Mesendoderm (in vitro differentiated cells): ENCODE measurements around the gene DEFB108B.
A peak's percentile ranks its signal among the peaks of the same experiment; 100 is the strongest.
"Not testable (repeated sequence)": the region's sequence is repeated elsewhere in the genome, so short reads cannot be mapped to it uniquely, and the experiment has no call there.

Experiments
- DNase-seq: peaks from one replicate; pipeline ENCODE4 v3.0.0; 2013
- H2AK5ac ChIP-seq: 2 replicates; pipeline ENCODE4 v1.6.1; 2013; ENCODE audit warnings: low read length, inconsistent platforms
- H2BK120ac ChIP-seq: 2 replicates; pipeline ENCODE4 v1.6.1; 2013; ENCODE audit warnings: low read depth, mild to moderate bottlenecking, low read length, moderate library complexity, mixed read lengths
- H2BK15ac ChIP-seq: replicated peaks from 2 replicates; pipeline ENCODE4 v1.6.1; 2013; ENCODE audit warnings: low read depth, mild to moderate bottlenecking, moderate library complexity
- H2BK5ac ChIP-seq: 2 replicates; pipeline ENCODE4 v1.6.1; 2013; ENCODE audit warnings: low read length, inconsistent platforms
- H3K18ac ChIP-seq: 2 replicates; pipeline ENCODE4 v1.6.1; 2013; ENCODE audit warnings: mild to moderate bottlenecking, low read length, mixed read lengths
- H3K23ac ChIP-seq: one replicate; pipeline ENCODE4 v1.6.1; 2013; ENCODE audit warnings: low read length
- H3K27ac ChIP-seq: 2 replicates; pipeline ENCODE4 v1.5.1; 2013; ENCODE audit warnings: low read depth, mild to moderate bottlenecking, inconsistent platforms, low read length, moderate library complexity
- H3K27me3 ChIP-seq: 2 replicates; pipeline ENCODE4 v1.6.1; 2013; ENCODE audit warnings: low read length, control low read depth, mild to moderate bottlenecking, inconsistent platforms; ENCODE audit not compliant: insufficient read depth, poor library complexity
- H3K36me3 ChIP-seq: 2 replicates; pipeline ENCODE4 v1.6.1; 2013; ENCODE audit warnings: low read length, inconsistent platforms; ENCODE audit not compliant: control insufficient read depth, insufficient read depth
- H3K4ac ChIP-seq: one replicate; pipeline ENCODE4 v1.6.1; 2013; ENCODE audit warnings: low read depth, mild to moderate bottlenecking, low read length, moderate library complexity
- H3K4me1 ChIP-seq: 2 replicates; pipeline ENCODE4 v1.6.1; 2013; ENCODE audit warnings: low read depth, low read length, inconsistent platforms; ENCODE audit not compliant: control insufficient read depth
- H3K4me2 ChIP-seq: 2 replicates; pipeline ENCODE4 v1.6.1; 2013; ENCODE audit warnings: low read length
- H3K4me3 ChIP-seq: 2 replicates; pipeline ENCODE4 v1.5.1; 2013; ENCODE audit warnings: mild to moderate bottlenecking, low read length
- H3K56ac ChIP-seq: one replicate; pipeline ENCODE4 v1.6.1; 2013; ENCODE audit warnings: low read length
- H3K79me1 ChIP-seq: 2 replicates; pipeline ENCODE4 v1.6.1; 2013; ENCODE audit warnings: low read length, inconsistent platforms
- H3K79me2 ChIP-seq: 2 replicates; pipeline ENCODE4 v1.6.1; 2013; ENCODE audit warnings: mild to moderate bottlenecking, low read length; ENCODE audit not compliant: control insufficient read depth, insufficient read depth
- H3K9ac ChIP-seq: 2 replicates; pipeline ENCODE4 v1.6.1; 2013; ENCODE audit warnings: low read length, inconsistent platforms
- H4K5ac ChIP-seq: one replicate; pipeline ENCODE4 v1.6.1; 2013; ENCODE audit warnings: low read length
- H4K8ac ChIP-seq: one replicate; pipeline ENCODE4 v1.6.1; 2013; ENCODE audit warnings: low read depth, mild to moderate bottlenecking, control low read depth, low read length, moderate library complexity
- WGBS: extraction: QIAGEN DNeasy Blood & Tissue Kit; methylation state at CpG from one replicate; pipeline ENCODE4 v1.1.7; 2013; ENCODE audit warnings: low lambda C conversion rate, missing lambda C conversion rate; ENCODE audit not compliant: insufficient coverage; ENCODE audit errors: extremely low coverage; 5-methylcytosine and 5-hydroxymethylcytosine counted together

Gene DEFB108B

GRCh38 chr11:71860835-71861234 lies 27.8 kb downstream of the DEFB108B start:
- H3K4ac ChIP-seq, H2AK5ac ChIP-seq, H3K4me3 ChIP-seq, H2BK15ac ChIP-seq, H3K9ac ChIP-seq, H3K56ac ChIP-seq, H3K36me3 ChIP-seq, H3K4me2 ChIP-seq, H2BK5ac ChIP-seq, H3K79me1 ChIP-seq, H3K4me1 ChIP-seq, H3K79me2 ChIP-seq, H3K23ac ChIP-seq, H3K18ac ChIP-seq, H2BK120ac ChIP-seq, H4K5ac ChIP-seq, DNase-seq, H4K8ac ChIP-seq, H3K27ac ChIP-seq, H3K27me3 ChIP-seq: not testable (repeated sequence)
- WGBS, result no CpG with 5 or more reads among the region's 3 CpGs

GRCh38 chr11:71863978-71864627 lies 31.1 kb downstream of the DEFB108B start:
- not testable (repeated sequence) for H2AK5ac ChIP-seq, H3K4me3 ChIP-seq, H3K79me1 ChIP-seq, H4K8ac ChIP-seq, H3K36me3 ChIP-seq, H3K4me2 ChIP-seq, H3K18ac ChIP-seq, H2BK5ac ChIP-seq, H3K79me2 ChIP-seq, H2BK120ac ChIP-seq, H3K4ac ChIP-seq, H3K27ac ChIP-seq, H3K23ac ChIP-seq, H3K56ac ChIP-seq, H3K4me1 ChIP-seq, H3K9ac ChIP-seq, H4K5ac ChIP-seq, H2BK15ac ChIP-seq, H3K27me3 ChIP-seq
- DNase-seq, result peak; percentile 96
- WGBS, result no CpG with 5 or more reads among the region's 3 CpGs

GRCh38 chr11:71867209-71867608 lies 34.2 kb downstream of the DEFB108B start:
- H4K8ac ChIP-seq, H3K4ac ChIP-seq, H2BK5ac ChIP-seq, H3K27ac ChIP-seq, H3K4me3 ChIP-seq, H3K18ac ChIP-seq, H3K9ac ChIP-seq, H3K79me1 ChIP-seq, H2AK5ac ChIP-seq, H2BK15ac ChIP-seq, H3K23ac ChIP-seq, H3K4me2 ChIP-seq, H3K79me2 ChIP-seq, H3K36me3 ChIP-seq, H4K5ac ChIP-seq, H3K27me3 ChIP-seq, H3K4me1 ChIP-seq, H2BK120ac ChIP-seq, H3K56ac ChIP-seq: not testable (repeated sequence)
- no CpG with 5 or more reads among the region's 1 CpG for WGBS
- DNase-seq, result peak; percentile 10

GRCh38 chr11:71869931-71870330 lies 36.9 kb downstream of the DEFB108B start:
- not testable (repeated sequence) for H3K27me3 ChIP-seq, H3K18ac ChIP-seq, H2BK5ac ChIP-seq, H3K27ac ChIP-seq, H3K79me2 ChIP-seq, H4K5ac ChIP-seq, H2AK5ac ChIP-seq, H2BK120ac ChIP-seq, H3K4ac ChIP-seq, H3K4me3 ChIP-seq, H3K56ac ChIP-seq, DNase-seq, H3K4me1 ChIP-seq, H3K79me1 ChIP-seq, H3K4me2 ChIP-seq, H3K23ac ChIP-seq, H3K9ac ChIP-seq, H3K36me3 ChIP-seq, H2BK15ac ChIP-seq, H4K8ac ChIP-seq
- no CpG with 5 or more reads among the region's 3 CpGs for WGBS

- not testable (repeated sequence) for H3K9ac ChIP-seq, H3K18ac ChIP-seq, H4K5ac ChIP-seq, DNase-seq, H4K8ac ChIP-seq, H3K79me1 ChIP-seq, H2BK15ac ChIP-seq, H3K4ac ChIP-seq, H2BK5ac ChIP-seq, H3K4me3 ChIP-seq, H3K27me3 ChIP-seq, H2AK5ac ChIP-seq, H3K56ac ChIP-seq, H3K4me2 ChIP-seq, H3K4me1 ChIP-seq, H3K36me3 ChIP-seq, H2BK120ac ChIP-seq, H3K23ac ChIP-seq, H3K27ac ChIP-seq, H3K79me2 ChIP-seq
Observed at GRCh38 chr11:71870661-71871060, 37.7 kb downstream of the DEFB108B start.

GRCh38 chr11:71876262-71876661 lies 43.3 kb downstream of the DEFB108B start:
- H3K79me1 ChIP-seq, H3K23ac ChIP-seq, H3K36me3 ChIP-seq, H4K5ac ChIP-seq, H2BK5ac ChIP-seq, H2BK120ac ChIP-seq, H3K4me3 ChIP-seq, H3K4me2 ChIP-seq, H2BK15ac ChIP-seq, H3K4ac ChIP-seq, H3K4me1 ChIP-seq, H3K27me3 ChIP-seq, DNase-seq, H4K8ac ChIP-seq, H2AK5ac ChIP-seq, H3K18ac ChIP-seq, H3K27ac ChIP-seq, H3K9ac ChIP-seq, H3K79me2 ChIP-seq, H3K56ac ChIP-seq: not testable (repeated sequence)
- WGBS, result no CpG with 5 or more reads among the region's 2 CpGs
